ENCODE measurements around the gene CYP4F12.

The CYP4F12 gene

DNA sequence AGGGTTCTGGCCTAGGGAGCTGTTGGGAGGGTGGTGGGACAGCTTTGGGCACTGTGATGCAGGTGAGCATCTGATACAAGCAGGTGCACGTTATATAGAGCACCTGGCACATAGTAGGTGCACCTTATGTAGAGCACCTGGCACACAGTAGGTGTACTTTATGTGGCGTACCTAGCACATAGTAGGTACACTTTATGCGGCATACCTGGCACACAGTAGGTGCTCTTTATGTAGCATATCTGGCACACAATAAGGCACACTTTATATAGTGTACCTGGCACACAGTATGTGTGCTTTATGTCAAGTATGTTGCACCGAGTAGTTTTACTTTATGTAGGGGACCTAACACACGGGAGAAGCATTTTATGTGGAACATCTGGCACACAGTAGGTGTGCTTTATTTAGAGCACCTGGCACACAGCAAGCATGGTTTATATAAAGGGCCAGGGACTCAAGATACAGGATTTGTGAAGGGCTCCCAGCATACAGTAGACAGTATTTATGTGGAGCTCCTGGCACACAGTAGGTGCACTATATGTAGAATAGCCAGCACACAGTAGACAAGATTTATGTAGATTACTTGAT is 1.6 kb upstream of the CYP4F12 start:
- no peak for DNase-seq (ENCODE audit: low read depth in 1 of 2, low spot score in 1 of 2)
- no peaks in the 10 kb centered on the region for H3K27me3 ChIP-seq (ENCODE audit: insufficient read depth, poor library complexity, severe bottlenecking)
- no peak overlapping the region for H3K4me3 ChIP-seq (replicated peaks; ENCODE audit: insufficient read depth, low read length)
- TF ChIP-seq GABPA (IDR thresholded peaks at IDR 0.05; ENCODE audit: low read depth), result no peak
- TF ChIP-seq REST (IDR thresholded peaks at IDR 0.05; ENCODE audit: insufficient replicate concordance, low read depth), result no peak
- TF ChIP-seq SPI1 (IDR thresholded peaks at IDR 0.05; ENCODE audit: borderline replicate concordance, low read depth), result no peak
- TF ChIP-seq POLR2AphosphoS5 (IDR thresholded peaks at IDR 0.05; ENCODE audit: low read depth), result no peak
- H3K27ac ChIP-seq (replicated peaks), result no peak overlapping the region

GRCh38 chr19:15671891-15672579 is 852 bp upstream of the CYP4F12 start:
- no peak for DNase-seq (ENCODE audit: low read depth in 1 of 2, low spot score in 1 of 2)
- Histone ChIP-seq H3K4me3 (replicated peaks; ENCODE audit: insufficient read depth, low read length) (no peak overlapping the region), H3K27me3 (ENCODE audit: insufficient read depth, poor library complexity, severe bottlenecking) (no peaks in the 10 kb centered on the region), H3K27ac (replicated peaks) (no peak overlapping the region)
- TF ChIP-seq POLR2AphosphoS5 (IDR thresholded peaks at IDR 0.05; ENCODE audit: low read depth) (no peak), GABPA (IDR thresholded peaks at IDR 0.05; ENCODE audit: low read depth) (no peak), CTCF (IDR thresholded peaks at IDR 0.05; ENCODE audit: insufficient read depth, low read length) (no peak), SPI1 (IDR thresholded peaks at IDR 0.05; ENCODE audit: borderline replicate concordance, low read depth) (no peak), REST (IDR thresholded peaks at IDR 0.05; ENCODE audit: insufficient replicate concordance, low read depth) (no peak)

DNA sequence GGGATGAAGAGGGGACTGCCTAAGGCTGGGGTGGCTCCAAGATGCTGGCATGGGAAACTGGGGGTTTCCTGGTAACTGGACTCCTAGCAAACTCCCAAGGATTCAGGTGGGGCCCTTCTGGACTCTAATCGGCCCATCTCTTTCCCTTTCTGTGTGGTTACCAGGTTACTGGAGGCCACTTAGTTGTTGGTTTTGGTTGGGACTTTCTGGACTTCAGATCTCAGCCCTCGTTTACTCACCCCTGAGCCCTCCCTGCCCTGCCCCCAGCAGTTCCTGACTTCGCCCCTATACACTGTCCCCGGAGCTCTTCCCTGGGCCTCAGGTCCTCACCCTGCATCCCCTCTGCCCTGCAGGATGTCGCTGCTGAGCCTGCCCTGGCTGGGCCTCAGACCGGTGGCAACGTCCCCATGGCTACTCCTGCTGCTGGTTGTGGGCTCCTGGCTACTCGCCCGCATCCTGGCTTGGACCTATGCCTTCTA is 328 bp downstream of the CYP4F12 start:
- H3K4me3 ChIP-seq (replicated peaks; ENCODE audit: insufficient read depth, low read length), result no peak overlapping the region
- no peaks in the 10 kb centered on the region for H3K27me3 ChIP-seq (ENCODE audit: insufficient read depth, poor library complexity, severe bottlenecking)
- no peak overlapping the region for H3K27ac ChIP-seq (replicated peaks)
- DNase-seq (ENCODE audit: low read depth in 1 of 2, low spot score in 1 of 2), result no peak
- no peak for TF ChIP-seq SPI1 (IDR thresholded peaks at IDR 0.05; ENCODE audit: borderline replicate concordance, low read depth)

DNA sequence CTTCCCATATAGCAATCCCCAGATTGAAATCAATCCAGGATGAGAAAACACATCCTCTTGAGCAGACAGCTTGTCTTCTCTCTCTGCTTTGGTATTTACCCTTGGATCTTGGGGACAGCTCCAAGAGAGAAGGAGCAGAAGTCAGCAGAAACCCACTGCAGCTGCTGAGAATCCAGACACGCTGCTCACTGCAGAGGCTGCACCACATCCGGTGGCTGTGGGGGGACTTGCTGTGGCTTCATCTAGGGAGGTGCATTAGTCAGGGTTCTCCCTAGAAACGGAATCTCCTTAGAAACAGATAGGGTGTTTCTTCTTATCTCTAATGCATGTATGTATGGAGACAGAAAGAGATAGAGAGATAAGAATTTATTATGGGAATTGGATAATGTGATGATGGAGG is 2.7 kb downstream of the CYP4F12 start:
- Histone ChIP-seq H3K27ac (replicated peaks) (no peak overlapping the region), H3K27me3 (ENCODE audit: insufficient read depth, poor library complexity, severe bottlenecking) (no peaks in the 10 kb centered on the region), H3K4me3 (replicated peaks; ENCODE audit: insufficient read depth, low read length) (no peak overlapping the region)
- TF ChIP-seq GABPA (IDR thresholded peaks at IDR 0.05; ENCODE audit: low read depth) (no peak), SPI1 (IDR thresholded peaks at IDR 0.05; ENCODE audit: borderline replicate concordance, low read depth) (no peak), POLR2AphosphoS5 (IDR thresholded peaks at IDR 0.05; ENCODE audit: low read depth) (no peak), REST (IDR thresholded peaks at IDR 0.05; ENCODE audit: insufficient replicate concordance, low read depth) (no peak), CTCF (IDR thresholded peaks at IDR 0.05; ENCODE audit: insufficient read depth, low read length) (no peak)
- DNase-seq (ENCODE audit: low read depth in 1 of 2, low spot score in 1 of 2), result no peak
